ENCODE measurements around the gene ST3GAL6.
A peak's percentile ranks its signal among the peaks of the same experiment; 100 is the strongest.

ST3GAL6 gene, protein sequence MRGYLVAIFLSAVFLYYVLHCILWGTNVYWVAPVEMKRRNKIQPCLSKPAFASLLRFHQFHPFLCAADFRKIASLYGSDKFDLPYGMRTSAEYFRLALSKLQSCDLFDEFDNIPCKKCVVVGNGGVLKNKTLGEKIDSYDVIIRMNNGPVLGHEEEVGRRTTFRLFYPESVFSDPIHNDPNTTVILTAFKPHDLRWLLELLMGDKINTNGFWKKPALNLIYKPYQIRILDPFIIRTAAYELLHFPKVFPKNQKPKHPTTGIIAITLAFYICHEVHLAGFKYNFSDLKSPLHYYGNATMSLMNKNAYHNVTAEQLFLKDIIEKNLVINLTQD

GRCh38 chr3:98763076-98763475 lies at the start of gene ST3GAL6:
Gene ST3GAL6, plus strand, starts transcription at chr3:98763340. Its CDS starts 5,101 bp downstream, at chr3:98768441.
- no peak for DNase-seq (ENCODE audit: low read depth in 2 of 2)

- DNase-seq (ENCODE audit: low read depth in 2 of 2), result no peak
Observed at GRCh38 chr3:98713984-98714383, 49.2 kb upstream of the ST3GAL6 start.

DNA sequence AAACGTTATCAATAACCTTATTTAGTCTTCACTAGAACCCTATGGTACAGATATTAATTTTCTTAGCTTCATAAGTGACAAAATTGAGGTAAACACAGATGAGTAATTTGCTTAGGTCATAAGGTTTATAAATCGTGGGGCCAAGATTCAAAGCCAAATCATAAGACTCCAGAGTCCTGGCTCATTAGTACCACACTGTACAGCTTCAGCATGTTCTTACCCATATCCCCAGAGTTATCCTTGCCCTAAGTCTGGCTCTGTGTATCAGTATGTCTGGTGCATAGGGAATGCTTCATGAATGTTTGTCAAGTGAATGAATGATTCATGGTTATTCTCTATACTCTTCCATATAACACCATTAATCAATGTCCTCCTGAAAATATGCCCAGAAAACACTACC lies 45.6 kb upstream of the ST3GAL6 start:
- DNase-seq (ENCODE audit: low read depth in 2 of 2), result no peak

DNA sequence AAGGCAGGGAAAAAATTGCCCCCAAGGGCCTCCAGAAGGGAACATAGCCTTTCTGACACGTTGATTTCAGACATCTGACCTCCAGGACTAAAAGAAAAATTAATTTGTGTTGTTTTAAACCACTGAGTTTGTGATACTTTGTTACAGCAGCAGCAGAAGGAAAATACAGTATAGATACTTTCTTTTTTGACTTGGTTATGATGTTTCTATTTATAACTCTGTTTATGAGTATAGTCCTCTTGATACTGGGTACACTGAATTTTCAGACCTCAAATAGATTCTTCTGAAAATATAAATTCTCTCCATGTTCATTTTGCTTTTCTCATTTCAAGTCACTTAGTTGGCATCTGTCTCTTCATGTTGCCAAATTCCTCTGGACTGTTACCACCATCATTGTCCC lies 44.4 kb upstream of the ST3GAL6 start:
- no peak for DNase-seq (ENCODE audit: low read depth in 2 of 2)

DNA sequence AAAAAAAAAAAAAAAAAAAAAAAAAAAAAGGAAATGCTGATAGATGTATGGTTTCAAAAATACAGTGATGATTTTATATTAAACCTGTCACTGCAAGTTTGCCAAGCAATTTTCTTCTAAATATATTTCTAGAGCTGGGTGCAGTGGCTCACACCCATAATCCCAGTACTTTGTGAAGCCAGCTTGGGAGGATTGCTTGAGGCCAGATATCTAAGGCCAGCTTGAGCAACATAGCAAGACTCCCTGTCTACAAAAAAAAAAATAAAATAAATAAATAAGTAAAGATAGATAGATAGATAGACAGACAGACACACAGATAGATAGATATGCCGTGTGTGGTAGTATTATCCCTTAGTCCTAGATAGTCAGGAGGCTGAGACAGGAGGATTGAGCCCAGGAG lies 41.4 kb upstream of the ST3GAL6 start:
- no peak for DNase-seq (ENCODE audit: low read depth in 2 of 2)

- no peak for DNase-seq (ENCODE audit: low read depth in 2 of 2)
Observed at GRCh38 chr3:98722389-98722788, 40.8 kb upstream of the ST3GAL6 start.

GRCh38 chr3:98725352-98725751 lies 37.8 kb upstream of the ST3GAL6 start:
- DNase-seq (ENCODE audit: low read depth in 2 of 2), result no peak

DNA sequence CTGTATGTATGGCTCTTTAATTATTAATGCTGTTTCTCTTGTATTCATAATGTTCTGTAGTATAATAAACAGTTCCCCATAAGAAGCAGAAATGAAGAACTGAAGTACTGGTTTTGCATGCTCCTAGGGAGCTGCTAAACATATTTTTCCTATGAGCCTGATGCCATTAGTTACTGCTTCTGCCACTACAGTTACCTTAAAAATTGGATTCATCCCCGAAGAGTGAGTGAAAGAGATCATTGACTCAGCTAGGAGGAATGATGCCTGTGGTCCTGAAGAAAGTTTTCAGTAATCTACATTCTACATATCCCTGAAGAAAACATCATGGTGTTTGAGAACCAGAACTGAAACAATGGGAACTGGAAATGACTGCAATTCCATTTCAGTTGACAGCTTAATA lies 37.1 kb upstream of the ST3GAL6 start:
- DNase-seq (ENCODE audit: low read depth in 2 of 2), result no peak

DNA sequence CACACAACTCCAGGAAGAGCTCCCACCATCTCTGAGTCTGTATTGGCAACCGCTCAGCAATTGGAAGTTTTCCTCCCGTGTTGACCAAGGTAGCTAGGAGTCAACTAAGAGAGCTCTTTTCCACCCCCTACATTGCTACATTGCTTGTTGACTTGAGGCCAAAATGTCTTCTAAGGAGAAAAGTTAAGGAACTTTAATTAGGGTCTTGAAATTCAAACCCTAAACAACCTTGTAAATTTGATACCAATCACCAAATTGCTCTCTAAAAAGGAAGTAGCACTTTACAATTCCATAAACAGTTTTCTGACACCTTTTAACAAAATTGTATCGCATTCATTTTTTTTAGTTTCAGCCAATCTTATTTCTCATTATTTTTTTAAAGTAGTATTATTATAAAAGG lies 35.5 kb upstream of the ST3GAL6 start:
- no peak for DNase-seq (ENCODE audit: low read depth in 2 of 2)

DNA sequence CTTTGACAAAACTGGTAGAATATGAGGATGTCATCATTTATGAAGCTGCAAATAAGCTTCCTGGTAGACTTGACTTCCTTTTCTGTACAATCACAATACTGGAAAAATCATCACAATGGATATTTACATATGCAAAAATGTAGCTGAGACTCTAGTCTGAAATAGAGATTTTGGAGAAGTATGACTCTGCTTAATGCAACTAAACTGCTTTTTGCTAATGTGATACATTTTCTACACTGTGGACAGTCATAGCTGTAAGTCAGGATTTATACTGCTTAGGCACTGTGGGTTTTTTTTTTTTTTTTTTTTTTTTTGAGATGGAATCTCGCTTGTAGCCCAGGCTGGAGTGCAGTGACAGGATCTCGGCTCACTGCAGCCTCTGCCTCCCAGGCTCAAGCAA lies 34.5 kb upstream of the ST3GAL6 start:
- no peak for DNase-seq (ENCODE audit: low read depth in 2 of 2)

GRCh38 chr3:98730338-98730737 lies 32.8 kb upstream of the ST3GAL6 start:
- no peak for DNase-seq (ENCODE audit: low read depth in 2 of 2)

DNA sequence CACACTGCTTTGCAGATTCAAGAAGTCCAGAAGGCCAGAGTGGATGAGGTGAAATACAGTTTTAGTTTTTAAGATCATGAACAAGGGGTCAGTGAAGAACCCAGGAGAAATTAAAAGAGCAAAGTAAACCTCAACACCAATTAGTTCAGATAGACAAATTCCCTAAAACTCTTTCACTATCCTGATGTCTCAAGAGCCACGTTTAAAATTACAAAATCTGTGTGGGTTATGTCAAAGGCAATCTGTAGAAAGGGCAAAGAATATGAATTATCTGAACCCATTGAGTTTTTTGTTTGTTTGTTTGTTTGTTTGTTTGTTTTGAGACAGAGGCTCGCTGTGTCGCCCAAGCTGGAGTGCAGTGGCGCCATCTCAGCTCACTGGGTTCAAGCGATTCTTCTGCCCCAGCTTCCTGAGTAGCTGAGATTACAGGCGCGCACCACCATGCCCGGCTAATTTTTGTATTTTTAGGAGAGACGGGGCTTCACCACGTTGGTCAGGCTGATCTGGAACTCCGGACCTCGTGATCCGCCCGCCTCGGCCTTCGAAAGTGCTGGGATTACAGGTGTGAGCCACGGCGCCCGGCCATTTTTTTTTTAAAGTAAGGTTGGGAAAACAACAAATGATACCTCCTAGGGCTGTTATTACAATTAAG lies 32.1 kb upstream of the ST3GAL6 start:
- no peak for DNase-seq (ENCODE audit: low read depth in 2 of 2)

- no peak for DNase-seq (ENCODE audit: low read depth in 2 of 2)
Observed at GRCh38 chr3:98731720-98732285, 31.3 kb upstream of the ST3GAL6 start.

DNA sequence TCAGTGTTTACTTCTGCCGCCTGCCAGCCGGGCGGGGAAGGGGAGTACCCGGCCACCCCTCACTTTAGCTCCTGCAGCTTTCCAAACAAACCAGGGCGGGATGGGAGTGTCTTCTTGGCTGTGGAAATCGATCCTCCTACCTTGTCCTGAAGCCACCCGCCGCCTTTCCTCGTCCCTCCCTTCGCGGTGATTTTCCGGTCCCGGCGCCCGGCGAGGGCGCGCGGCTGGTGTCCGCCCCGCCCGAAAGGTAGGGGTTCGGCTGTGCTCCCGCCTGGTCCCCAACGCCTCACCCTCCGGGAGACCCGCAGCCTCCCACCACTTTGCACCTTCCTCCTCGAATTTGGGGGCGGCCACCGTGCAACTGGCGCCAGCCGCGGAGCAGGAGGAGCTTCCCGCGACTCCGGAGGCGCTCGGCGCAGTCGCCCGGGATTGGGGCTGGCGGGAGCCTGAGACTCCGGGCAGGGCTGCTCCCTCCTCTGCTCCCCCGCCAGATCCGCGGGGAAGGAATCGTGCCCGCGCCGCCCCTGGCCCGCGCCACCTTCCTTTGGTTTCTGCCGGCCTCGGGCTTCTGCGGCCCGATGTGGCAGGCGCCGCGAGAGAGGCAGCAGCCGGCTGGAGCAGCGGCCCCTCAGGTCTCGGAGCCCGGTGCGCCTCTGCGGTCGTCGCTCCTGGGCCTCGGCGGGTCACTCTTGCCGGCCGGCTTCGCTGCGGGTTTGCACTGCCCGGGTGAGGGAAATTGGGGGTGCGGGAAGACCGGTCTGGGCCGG lies 30.7 kb upstream of the ST3GAL6 start:
- peak in 1 of 2 donors; percentile 11 for DNase-seq (ENCODE audit: low read depth in 2 of 2)

DNA sequence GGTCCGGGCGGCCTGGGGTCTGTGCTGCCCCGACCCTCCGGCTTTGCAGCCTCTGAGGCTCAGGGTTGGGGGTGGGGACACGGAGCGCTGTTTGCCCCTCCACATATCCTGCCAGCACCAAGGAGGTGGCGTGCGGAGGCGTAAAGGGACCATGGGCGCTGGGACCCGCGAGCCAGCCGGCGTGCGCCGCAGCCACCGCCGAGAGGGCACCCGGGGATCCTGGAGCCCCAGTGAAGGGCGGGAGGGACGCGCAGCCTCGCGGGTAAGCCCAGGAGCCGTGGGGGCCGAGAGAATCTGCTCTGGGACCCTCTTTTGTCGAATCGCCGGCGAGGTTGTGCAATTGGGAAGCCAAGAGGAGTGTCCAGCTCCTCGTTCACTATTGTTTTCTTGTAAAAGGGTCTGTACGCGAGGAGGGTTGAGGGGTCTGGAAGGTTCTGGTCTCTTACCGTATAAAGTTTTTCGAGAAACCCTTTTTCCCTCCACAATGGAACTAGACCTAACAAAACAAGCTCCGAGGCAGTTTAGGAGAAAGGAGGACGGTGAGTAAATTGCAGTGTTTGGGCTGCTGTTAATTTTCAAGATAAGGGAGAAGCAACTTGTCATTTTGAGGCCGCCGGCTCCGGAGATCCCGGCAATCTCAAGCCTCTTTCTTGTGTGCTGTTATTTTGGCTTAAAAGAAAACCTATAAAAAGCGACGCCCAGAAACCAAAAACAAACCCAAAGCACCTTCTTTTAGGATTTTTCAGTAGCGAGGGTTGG lies 29.9 kb upstream of the ST3GAL6 start:
- DNase-seq (ENCODE audit: low read depth in 2 of 2), result peak in 1 of 2 donors; percentile 5

GRCh38 chr3:98733812-98734281 lies 29.3 kb upstream of the ST3GAL6 start:
- DNase-seq (ENCODE audit: low read depth in 2 of 2), result no peak

DNA sequence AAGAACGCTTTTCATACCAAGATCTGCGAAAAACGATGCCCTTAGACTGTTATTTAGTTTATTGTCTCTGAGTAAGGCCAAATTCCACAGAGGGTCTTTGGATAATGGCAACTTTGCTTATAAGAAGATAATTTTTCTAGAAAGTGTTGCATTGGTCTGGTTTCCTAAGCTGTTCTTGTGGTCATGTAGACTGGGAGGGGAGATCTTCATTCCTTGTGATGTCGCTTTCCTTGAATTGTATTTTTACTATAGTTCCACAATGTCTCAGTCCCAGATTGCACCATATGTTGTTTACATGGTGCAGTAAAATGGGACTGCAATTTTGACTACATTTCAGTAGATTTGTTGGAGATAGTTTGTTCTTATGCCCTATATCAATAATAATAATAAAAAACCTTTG lies 28.8 kb upstream of the ST3GAL6 start:
- DNase-seq (ENCODE audit: low read depth in 2 of 2), result no peak

- no peak for DNase-seq (ENCODE audit: low read depth in 2 of 2)
Observed at GRCh38 chr3:98734735-98735134, 28.4 kb upstream of the ST3GAL6 start.

DNA sequence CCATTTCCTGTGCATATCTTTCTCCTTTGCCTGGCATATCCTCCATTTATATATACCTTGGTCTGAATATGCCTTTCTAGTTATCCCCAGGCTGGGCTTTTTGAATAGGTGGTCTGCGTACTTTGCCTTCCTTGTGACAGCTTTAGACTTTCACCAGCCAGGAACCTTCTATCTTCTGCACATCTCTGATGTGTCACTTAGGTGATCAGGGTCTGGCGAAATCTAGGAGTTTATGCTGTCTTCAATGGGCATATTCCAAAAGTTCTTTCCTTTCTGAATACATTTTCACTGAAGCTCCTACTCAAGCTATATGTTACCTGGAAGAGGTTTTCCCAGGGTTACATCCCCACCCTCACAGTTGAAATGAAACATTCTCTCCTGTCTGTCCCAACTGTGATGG lies 27.8 kb upstream of the ST3GAL6 start:
- DNase-seq (ENCODE audit: low read depth in 2 of 2), result no peak

GRCh38 chr3:98735761-98736269 lies 27.3 kb upstream of the ST3GAL6 start:
- no peak for DNase-seq (ENCODE audit: low read depth in 2 of 2)

- DNase-seq (ENCODE audit: low read depth in 2 of 2), result no peak
Observed at GRCh38 chr3:98737301-98737700, 25.8 kb upstream of the ST3GAL6 start.
